ENCODE results near the gene STARD6. TPM values are rescaled to one million over a fixed set of nuclear protein-coding genes. Genes with fewer than 3 reads are reported as not detected.
A peak's percentile ranks its signal among the peaks of the same experiment; 100 is the strongest.

STARD6 gene
- polyA plus RNA-seq, 1 of the 3 experiments (the other 2 are of a cell fraction) = not detected

DNA sequence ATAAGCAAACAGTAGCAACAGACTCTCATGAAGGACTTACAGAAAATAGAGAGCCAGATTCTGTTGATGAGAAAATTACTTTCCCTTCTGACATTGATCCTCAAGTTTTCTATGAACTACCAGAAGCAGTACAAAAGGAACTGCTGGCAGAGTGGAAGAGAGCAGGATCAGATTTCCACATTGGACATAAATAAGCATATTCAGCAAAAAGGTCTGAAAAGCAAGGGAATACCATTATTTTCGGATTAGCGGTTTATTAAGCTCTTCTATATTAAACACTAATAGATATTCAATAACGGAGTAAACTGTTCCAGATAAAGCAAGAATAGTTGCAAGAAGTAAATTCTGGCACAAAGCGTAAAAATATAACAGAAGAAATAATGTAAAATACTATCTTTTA, 63.4 kb downstream of the STARD6 start (continued):
- TF ChIP-seq, protein P1, sequence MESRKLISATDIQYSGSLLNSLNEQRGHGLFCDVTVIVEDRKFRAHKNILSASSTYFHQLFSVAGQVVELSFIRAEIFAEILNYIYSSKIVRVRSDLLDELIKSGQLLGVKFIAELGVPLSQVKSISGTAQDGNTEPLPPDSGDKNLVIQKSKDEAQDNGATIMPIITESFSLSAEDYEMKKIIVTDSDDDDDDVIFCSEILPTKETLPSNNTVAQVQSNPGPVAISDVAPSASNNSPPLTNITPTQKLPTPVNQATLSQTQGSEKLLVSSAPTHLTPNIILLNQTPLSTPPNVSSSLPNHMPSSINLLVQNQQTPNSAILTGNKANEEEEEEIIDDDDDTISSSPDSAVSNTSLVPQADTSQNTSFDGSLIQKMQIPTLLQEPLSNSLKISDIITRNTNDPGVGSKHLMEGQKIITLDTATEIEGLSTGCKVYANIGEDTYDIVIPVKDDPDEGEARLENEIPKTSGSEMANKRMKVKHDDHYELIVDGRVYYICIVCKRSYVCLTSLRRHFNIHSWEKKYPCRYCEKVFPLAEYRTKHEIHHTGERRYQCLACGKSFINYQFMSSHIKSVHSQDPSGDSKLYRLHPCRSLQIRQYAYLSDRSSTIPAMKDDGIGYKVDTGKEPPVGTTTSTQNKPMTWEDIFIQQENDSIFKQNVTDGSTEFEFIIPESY (IDR thresholded peaks at IDR 0.05; ENCODE audit: borderline replicate concordance, low read depth) = no peak
- TF ChIP-seq CHD2 (IDR thresholded peaks at IDR 0.05; ENCODE audit: low read length, partially characterized antibody) = no peak

DNA sequence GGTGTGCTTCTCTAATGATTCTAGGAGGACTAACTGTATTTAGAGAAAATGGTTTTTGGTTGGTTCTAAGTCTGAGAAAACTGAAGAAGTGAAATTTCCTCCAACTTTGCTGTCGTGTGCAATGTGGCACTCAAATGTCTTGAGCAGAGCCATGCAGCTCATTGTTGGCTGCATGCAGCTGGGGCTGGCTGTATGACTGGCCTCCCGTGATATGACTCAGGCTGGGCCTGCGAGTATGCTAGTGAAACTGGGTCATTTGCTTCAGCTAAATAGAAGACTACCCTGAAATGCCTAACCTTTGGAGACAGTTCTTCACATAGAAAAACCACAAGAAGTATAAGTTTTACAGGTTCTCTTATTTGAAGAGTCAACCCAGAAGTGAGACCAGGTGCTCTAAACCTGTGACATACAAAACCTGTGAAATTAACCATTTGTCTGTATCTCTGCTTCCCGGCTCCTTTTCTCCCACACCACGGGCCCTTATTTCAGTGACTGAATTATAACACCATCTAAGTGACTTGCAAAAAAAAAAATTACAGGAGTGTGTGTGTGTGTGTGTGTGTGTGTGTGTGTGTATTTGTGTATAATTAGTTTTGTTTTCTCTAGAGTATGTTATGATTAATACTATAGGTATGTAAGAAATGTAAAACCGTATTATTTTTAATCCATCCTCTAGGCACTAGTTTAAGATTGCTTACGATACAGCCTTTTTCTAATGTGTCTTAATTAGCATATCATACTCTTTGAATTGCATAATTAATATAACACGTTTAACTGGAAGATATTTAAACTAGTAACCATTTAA, 72.5 kb downstream of the STARD6 start:
- Histone ChIP-seq H3K9me2 (no peaks in the 10 kb centered on the region), H3K4me2 (no peak overlapping the region), H3K4me3 (ENCODE audit: low read depth in 2 of 2, low read length in 1 of 2) (no peak overlapping the region), H3K4me1 (ENCODE audit: control insufficient read depth in 1 of 2, insufficient read depth in 2 of 2, low read depth in 1 of 2, low read length in 1 of 2) (no peaks in the 10 kb centered on the region), H3K9me3 (no peaks in the 10 kb centered on the region; the same call in 1 of the 2 replicates), H3K9ac (no peak overlapping the region), H3K27ac (ENCODE audit: low read depth in 2 of 2, low read length in 1 of 2) (peak overlapping the region in 1 of 2 experiments; percentile 26; a peak in 1 of 4 replicates), H3K79me2 (ENCODE audit: insufficient read depth) (no peaks in the 10 kb centered on the region), H4K20me1 (ENCODE audit: insufficient read depth) (no peaks in the 10 kb centered on the region), H3F3A (replicated peaks; ENCODE audit: insufficient read depth) (no peaks in the 10 kb centered on the region), H3K27me3 (ENCODE audit: insufficient read depth) (no peaks in the 10 kb centered on the region), H3K36me3 (replicated peaks in 1 of 2; ENCODE audit: control insufficient read depth in 1 of 2, insufficient read depth in 2 of 2, low read length in 1 of 2) (peaks cover 71 to 72% of the 10 kb centered on the region in 2 experiments), H2AFZ (ENCODE audit: low read depth) (no peak overlapping the region)
- TF ChIP-seq, protein P1 (IDR thresholded peaks at IDR 0.05; ENCODE audit: borderline replicate concordance, low read depth) = no peak
- TF ChIP-seq, protein P2, sequence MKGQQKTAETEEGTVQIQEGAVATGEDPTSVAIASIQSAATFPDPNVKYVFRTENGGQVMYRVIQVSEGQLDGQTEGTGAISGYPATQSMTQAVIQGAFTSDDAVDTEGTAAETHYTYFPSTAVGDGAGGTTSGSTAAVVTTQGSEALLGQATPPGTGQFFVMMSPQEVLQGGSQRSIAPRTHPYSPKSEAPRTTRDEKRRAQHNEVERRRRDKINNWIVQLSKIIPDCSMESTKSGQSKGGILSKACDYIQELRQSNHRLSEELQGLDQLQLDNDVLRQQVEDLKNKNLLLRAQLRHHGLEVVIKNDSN (IDR thresholded peaks at IDR 0.05; ENCODE audit: borderline replicate concordance, low read depth) = no peak
- peak; percentile 35; the same call in 1 of the 2 replicates for TF ChIP-seq FOSL2 (IDR thresholded peaks at IDR 0.05; ENCODE audit: borderline replicate concordance, low read depth)
- TF ChIP-seq JUND (IDR thresholded peaks at IDR 0.05) = peak; percentile 20; the same call in 1 of the 2 replicates
- no peak for TF ChIP-seq ELF1 (IDR thresholded peaks at IDR 0.05)
- TF ChIP-seq, protein P3, sequence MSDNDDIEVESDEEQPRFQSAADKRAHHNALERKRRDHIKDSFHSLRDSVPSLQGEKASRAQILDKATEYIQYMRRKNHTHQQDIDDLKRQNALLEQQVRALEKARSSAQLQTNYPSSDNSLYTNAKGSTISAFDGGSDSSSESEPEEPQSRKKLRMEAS (IDR thresholded peaks at IDR 0.05; ENCODE audit: low read depth) = peak; percentile 60
- WGBS (ENCODE audit: low lambda C conversion rate) = 63% methylated on average over 8 of the region's 8 CpGs
- DNase-seq = no peak
- ChIA-PET POLR2A (no interaction called here), CTCF (no interaction called here)

DNA sequence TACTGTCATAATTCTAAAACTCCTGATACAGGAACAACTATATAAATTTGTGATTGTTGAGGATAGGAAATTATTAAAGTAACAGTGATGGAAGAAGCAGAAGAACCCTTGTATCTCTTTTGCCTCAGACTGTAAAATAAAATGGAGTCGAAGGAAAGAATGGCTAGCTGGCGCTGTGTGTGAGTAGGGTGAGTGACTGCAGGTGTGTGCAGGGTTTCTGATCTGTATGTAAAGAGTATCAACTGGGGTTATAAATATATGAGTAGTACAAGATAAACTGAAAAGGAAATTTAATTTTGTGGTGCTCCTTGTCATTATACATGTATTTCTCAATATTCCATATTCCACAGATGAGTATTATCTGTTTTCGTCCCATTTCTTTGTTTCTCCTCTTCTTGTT, 73.1 kb downstream of the STARD6 start:
- no peak for DNase-seq
- H2AFZ ChIP-seq (ENCODE audit: low read depth) = no peak overlapping the region
- H3K27me3 ChIP-seq (ENCODE audit: insufficient read depth) = no peaks in the 10 kb centered on the region
- no peak for TF ChIP-seq RCOR1 (IDR thresholded peaks at IDR 0.05; ENCODE audit: low read length)
- TF ChIP-seq TCF12 (IDR thresholded peaks at IDR 0.05) = no peak
- no peak for TF ChIP-seq GATA2 (CRISPR knock-in tag; IDR thresholded peaks at IDR 0.05)
- TF ChIP-seq, protein P4, sequence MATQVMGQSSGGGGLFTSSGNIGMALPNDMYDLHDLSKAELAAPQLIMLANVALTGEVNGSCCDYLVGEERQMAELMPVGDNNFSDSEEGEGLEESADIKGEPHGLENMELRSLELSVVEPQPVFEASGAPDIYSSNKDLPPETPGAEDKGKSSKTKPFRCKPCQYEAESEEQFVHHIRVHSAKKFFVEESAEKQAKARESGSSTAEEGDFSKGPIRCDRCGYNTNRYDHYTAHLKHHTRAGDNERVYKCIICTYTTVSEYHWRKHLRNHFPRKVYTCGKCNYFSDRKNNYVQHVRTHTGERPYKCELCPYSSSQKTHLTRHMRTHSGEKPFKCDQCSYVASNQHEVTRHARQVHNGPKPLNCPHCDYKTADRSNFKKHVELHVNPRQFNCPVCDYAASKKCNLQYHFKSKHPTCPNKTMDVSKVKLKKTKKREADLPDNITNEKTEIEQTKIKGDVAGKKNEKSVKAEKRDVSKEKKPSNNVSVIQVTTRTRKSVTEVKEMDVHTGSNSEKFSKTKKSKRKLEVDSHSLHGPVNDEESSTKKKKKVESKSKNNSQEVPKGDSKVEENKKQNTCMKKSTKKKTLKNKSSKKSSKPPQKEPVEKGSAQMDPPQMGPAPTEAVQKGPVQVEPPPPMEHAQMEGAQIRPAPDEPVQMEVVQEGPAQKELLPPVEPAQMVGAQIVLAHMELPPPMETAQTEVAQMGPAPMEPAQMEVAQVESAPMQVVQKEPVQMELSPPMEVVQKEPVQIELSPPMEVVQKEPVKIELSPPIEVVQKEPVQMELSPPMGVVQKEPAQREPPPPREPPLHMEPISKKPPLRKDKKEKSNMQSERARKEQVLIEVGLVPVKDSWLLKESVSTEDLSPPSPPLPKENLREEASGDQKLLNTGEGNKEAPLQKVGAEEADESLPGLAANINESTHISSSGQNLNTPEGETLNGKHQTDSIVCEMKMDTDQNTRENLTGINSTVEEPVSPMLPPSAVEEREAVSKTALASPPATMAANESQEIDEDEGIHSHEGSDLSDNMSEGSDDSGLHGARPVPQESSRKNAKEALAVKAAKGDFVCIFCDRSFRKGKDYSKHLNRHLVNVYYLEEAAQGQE (IDR thresholded peaks at IDR 0.05; ENCODE audit: low read depth, low read length) = no peak
- no peak for TF ChIP-seq POLR2AphosphoS5 (IDR thresholded peaks at IDR 0.05; ENCODE audit: low read depth, low read length)
- no peak for TF ChIP-seq GABPA (IDR thresholded peaks at IDR 0.05; ENCODE audit: low read depth)
- TF ChIP-seq, protein P2 (IDR thresholded peaks at IDR 0.05; ENCODE audit: borderline replicate concordance, low read depth) = no peak
- H3F3A ChIP-seq (replicated peaks; ENCODE audit: insufficient read depth) = no peaks in the 10 kb centered on the region
- no peak overlapping the region for H3K9ac ChIP-seq
- no peaks in the 10 kb centered on the region for H3K4me1 ChIP-seq (ENCODE audit: control insufficient read depth in 1 of 2, insufficient read depth in 2 of 2, low read depth in 1 of 2, low read length in 1 of 2)
- peak overlapping the region in 1 of 2 experiments; percentile 26; a peak in 1 of 4 replicates for H3K27ac ChIP-seq (ENCODE audit: low read depth in 2 of 2, low read length in 1 of 2)
- POLR2A ChIA-PET = no interaction called here
- H4K20me1 ChIP-seq (ENCODE audit: insufficient read depth) = no peaks in the 10 kb centered on the region
- 93% methylated on average over 3 of the region's 3 CpGs for WGBS (ENCODE audit: low lambda C conversion rate)
- H3K79me2 ChIP-seq (ENCODE audit: insufficient read depth) = no peaks in the 10 kb centered on the region
- no peaks in the 10 kb centered on the region; the same call in 1 of the 2 replicates for H3K9me3 ChIP-seq
- H3K9me2 ChIP-seq = no peaks in the 10 kb centered on the region
- H3K4me2 ChIP-seq = no peak overlapping the region
- H3K36me3 ChIP-seq (replicated peaks in 1 of 2; ENCODE audit: control insufficient read depth in 1 of 2, insufficient read depth in 2 of 2, low read length in 1 of 2) = peaks cover 76 to 78% of the 10 kb centered on the region in 2 experiments
- no peak overlapping the region for H3K4me3 ChIP-seq (ENCODE audit: low read depth in 2 of 2, low read length in 1 of 2)
- CTCF ChIA-PET = no interaction called here

Data from SK-N-SH (cell line).